H9 (cell line): ENCODE results near the gene NEK7. TPM values are rescaled to one million over a fixed set of nuclear protein-coding genes. Genes with fewer than 3 reads are reported as not detected.

Experiments used
- DNase-seq: peaks from one replicate; pipeline ENCODE4 v3.0.0-alpha.2; 2017
- H2AFZ ChIP-seq: one replicate; pipeline ENCODE4 v1.6.1; 2013; ENCODE audit warnings: mild to moderate bottlenecking, low read length, control low read depth, moderate library complexity
- H2AK5ac ChIP-seq: 2 replicates; pipeline ENCODE4 v1.6.1; 2013; ENCODE audit warnings: low read length, control low read depth, mixed read lengths; ENCODE audit not compliant: insufficient read length
- H2BK120ac ChIP-seq: one replicate; pipeline ENCODE4 v1.6.1; 2013; ENCODE audit warnings: low read depth, mild to moderate bottlenecking, low read length, control low read depth, inconsistent platforms; ENCODE audit not compliant: poor library complexity, severe bottlenecking
- H2BK12ac ChIP-seq: 2 replicates; pipeline ENCODE4 v1.6.1; 2013; ENCODE audit warnings: low read length, control low read depth, mixed read lengths, low read depth; ENCODE audit not compliant: insufficient read length
- H2BK15ac ChIP-seq: 2 replicates; pipeline ENCODE4 v1.6.1; 2013; ENCODE audit warnings: low read depth, low read length, control low read depth
- H2BK20ac ChIP-seq: one replicate; pipeline ENCODE4 v1.6.1; 2013; ENCODE audit warnings: low read depth, mild to moderate bottlenecking, low read length, control low read depth, inconsistent platforms; ENCODE audit not compliant: poor library complexity, severe bottlenecking
- H2BK5ac ChIP-seq: 2 replicates; pipeline ENCODE4 v1.6.1; 2013; ENCODE audit warnings: low read length, control low read depth, mixed read lengths; ENCODE audit not compliant: insufficient read length
- H3K14ac ChIP-seq: 2 replicates; pipeline ENCODE4 v1.6.1; 2013; ENCODE audit warnings: low read length, control low read depth; ENCODE audit not compliant: insufficient read depth
- H3K18ac ChIP-seq: 2 replicates; pipeline ENCODE4 v1.6.1; 2013; ENCODE audit warnings: low read depth, mild to moderate bottlenecking, mixed read lengths, low read length, control low read depth; ENCODE audit not compliant: insufficient read length
- H3K23ac ChIP-seq: 2 replicates; pipeline ENCODE4 v1.6.1; 2013; ENCODE audit warnings: low read length, control low read depth, mixed read lengths, low read depth; ENCODE audit not compliant: insufficient read length
- H3K23me2 ChIP-seq: 2 replicates; pipeline ENCODE4 v1.6.1; 2013; ENCODE audit warnings: low read depth, mild to moderate bottlenecking, mixed read lengths, low read length, control low read depth; ENCODE audit not compliant: insufficient read length, poor library complexity, severe bottlenecking
- H3K27ac ChIP-seq: 2 replicates; pipeline ENCODE4 v1.5.1; 2013; ENCODE audit warnings: low read length, control low read depth, mixed read lengths, low read depth; ENCODE audit not compliant: insufficient read length
- H3K27me3 ChIP-seq: 2 replicates; pipeline ENCODE4 v1.6.1; 2013; ENCODE audit warnings: low read length, control low read depth, inconsistent platforms; ENCODE audit not compliant: insufficient read depth
- H3K4ac ChIP-seq: 2 replicates; pipeline ENCODE4 v1.6.1; 2013; ENCODE audit warnings: low read depth, mild to moderate bottlenecking, control low read depth, inconsistent platforms, low read length, moderate library complexity
- H3K4me1 ChIP-seq: 2 replicates; pipeline ENCODE4 v1.6.1; 2013; ENCODE audit warnings: low read length, control low read depth, inconsistent platforms; ENCODE audit not compliant: insufficient read depth
- H3K4me2 ChIP-seq: 2 replicates; pipeline ENCODE4 v1.6.1; 2013; ENCODE audit warnings: low read length, control low read depth, mixed read lengths; ENCODE audit not compliant: insufficient read length, insufficient read depth
- H3K56ac ChIP-seq: 2 replicates; pipeline ENCODE4 v1.6.1; 2013; ENCODE audit warnings: low read depth, mild to moderate bottlenecking, mixed read lengths, low read length, control low read depth; ENCODE audit not compliant: insufficient read length
- H3K79me1 ChIP-seq: 2 replicates; pipeline ENCODE4 v1.6.1; 2013; ENCODE audit warnings: low read depth, mild to moderate bottlenecking, moderate library complexity, low read length, control low read depth, inconsistent platforms; ENCODE audit not compliant: insufficient read depth, poor library complexity, severe bottlenecking
- H3K79me2 ChIP-seq: 2 replicates; pipeline ENCODE4 v1.6.1; 2013; ENCODE audit warnings: low read length, control low read depth, inconsistent platforms; ENCODE audit not compliant: insufficient read depth
- H3K9ac ChIP-seq: 2 replicates; pipeline ENCODE4 v1.6.1; 2013; ENCODE audit warnings: low read length, control low read depth, mixed read lengths; ENCODE audit not compliant: insufficient read length; ENCODE audit errors: extremely low read depth
- H3K9me3 ChIP-seq: one replicate; pipeline ENCODE4 v1.6.1; 2013; ENCODE audit warnings: low read depth, low read length, inconsistent platforms; ENCODE audit not compliant: control insufficient read depth
- H3T11ph ChIP-seq: one replicate; pipeline ENCODE4 v1.6.1; 2013; ENCODE audit warnings: mild to moderate bottlenecking, low read length, control low read depth, inconsistent platforms
- H4K20me1 ChIP-seq: one replicate; pipeline ENCODE4 v1.6.1; 2013; ENCODE audit not compliant: control insufficient read depth, insufficient read length, insufficient read depth
- H4K5ac ChIP-seq: 2 replicates; pipeline ENCODE4 v1.6.1; 2013; ENCODE audit warnings: low read depth, mild to moderate bottlenecking, mixed read lengths, low read length, control low read depth; ENCODE audit not compliant: insufficient read length
- H4K8ac ChIP-seq: replicated peaks from 2 replicates; pipeline ENCODE4 v1.6.1; 2013; ENCODE audit warnings: low read length, control low read depth, mixed read lengths, low read depth; ENCODE audit not compliant: insufficient read length
- H4K91ac ChIP-seq: 2 replicates; pipeline ENCODE4 v1.6.1; 2013; ENCODE audit warnings: low read depth, mild to moderate bottlenecking, moderate library complexity, mixed read lengths, low read length, control low read depth; ENCODE audit not compliant: insufficient read length
- H3K27ac Mint-ChIP-seq, 3 experiments: 2 replicates in 2 of 3; 3 replicates in 1 of 3; pipeline ENCODE4 v1.8.0; 2020 to 2021; ENCODE audit warnings: mixed read lengths in 3 of 3, mild to moderate bottlenecking in 1 of 3, moderate library complexity in 1 of 3
- H3K27me3 Mint-ChIP-seq: 2 replicates; pipeline ENCODE4 v1.8.0; 2021; ENCODE audit warnings: low read depth, mild to moderate bottlenecking, moderate library complexity, mixed read lengths
- H3K36me3 Mint-ChIP-seq, 3 experiments: 2 replicates in 2 of 3; 3 replicates in 1 of 3; pipeline ENCODE4 v1.8.0; 2020 to 2021; ENCODE audit warnings: low read depth in 3 of 3, mixed read lengths in 3 of 3; ENCODE audit not compliant: insufficient read depth in 1 of 3
- H3K4me1 Mint-ChIP-seq, 2 experiments: 2 replicates each; pipeline ENCODE4 v1.8.0; 2020; ENCODE audit warnings: mixed read lengths in 2 of 2
- H3K4me3 Mint-ChIP-seq, 2 experiments: 2 replicates in 1 of 2; 3 replicates in 1 of 2; pipeline ENCODE4 v1.8.0; 2020 to 2021; ENCODE audit warnings: mild to moderate bottlenecking in 2 of 2, mixed read lengths in 2 of 2, moderate library complexity in 1 of 2
- H3K9me3 Mint-ChIP-seq, 2 experiments: 2 replicates in 1 of 2; 3 replicates in 1 of 2; pipeline ENCODE4 v1.8.0; 2020; ENCODE audit warnings: mild to moderate bottlenecking in 2 of 2, mixed read lengths in 2 of 2, moderate library complexity in 1 of 2
- WGBS: extraction: QIAGEN DNeasy Blood & Tissue Kit; methylation state at CpG from one replicate; pipeline ENCODE4 v1.1.7; 2013; ENCODE audit warnings: missing lambda C conversion rate, low lambda C conversion rate, mixed read lengths; ENCODE audit not compliant: insufficient read length; ENCODE audit errors: extremely low coverage; 5-methylcytosine and 5-hydroxymethylcytosine counted together
- total RNA-seq: library from RNA; stranded (reverse); gene quantifications from 2 replicates; pipeline ENCODE4 v1.2.1, GENCODE V29; 2021
- TF ChIP-seq, protein P1 (sequence below): fragments of 200-600 bp; sonication (generic); conservative IDR thresholded peaks from 3 replicates; pipeline ENCODE4 v1.8.0; 2021; ENCODE audit warnings: antibody characterized with exemption, mild to moderate bottlenecking

Gene NEK7
- total RNA-seq, 1 experiment from 2014 or later = 9.6 TPM

DNA sequence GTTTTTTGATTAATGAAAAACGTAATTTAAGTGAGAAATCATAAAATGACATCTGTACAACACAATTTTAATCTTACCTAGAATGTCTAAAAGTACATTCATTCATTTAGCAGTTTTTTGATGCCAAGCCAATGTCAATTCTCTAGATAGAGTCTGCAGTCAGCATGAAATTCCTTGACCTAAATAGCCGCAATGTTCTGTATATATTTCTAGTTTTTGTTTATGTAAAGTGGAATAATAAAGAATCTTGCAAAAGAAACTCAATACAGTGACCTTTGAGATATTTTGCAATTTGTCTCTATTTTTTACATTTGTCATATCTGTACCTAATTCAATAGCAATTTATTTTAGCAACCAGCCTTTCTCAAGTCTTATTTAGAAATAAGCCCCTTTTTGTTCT, 207.7 kb downstream of the NEK7 start:
- Histone ChIP-seq H2BK20ac (no peak overlapping the region), H4K5ac (no peak overlapping the region), H2AFZ (no peak overlapping the region), H3K27me3 (no peaks in the 10 kb centered on the region), H3K9me3 (no peaks in the 10 kb centered on the region), H3K79me2 (no peaks in the 10 kb centered on the region), H4K8ac (no peak overlapping the region), H2BK15ac (no peak overlapping the region), H3T11ph (no peak overlapping the region), H3K56ac (no peak overlapping the region), H2BK12ac (no peak overlapping the region), H3K23me2 (no peaks in the 10 kb centered on the region), H2AK5ac (no peak overlapping the region), H3K4ac (no peak overlapping the region), H3K4me1 (peaks cover 2% of the 10 kb centered on the region; the same call in 1 of the 2 replicates), H3K9ac (no peak overlapping the region), H4K91ac (no peak overlapping the region), H3K23ac (no peak overlapping the region), H3K27ac (no peak overlapping the region), H2BK120ac (no peak overlapping the region), H2BK5ac (no peak overlapping the region), H3K4me2 (no peak overlapping the region), H3K79me1 (no peaks in the 10 kb centered on the region), H3K18ac (no peak overlapping the region), H4K20me1 (no peaks in the 10 kb centered on the region), H3K14ac (no peak overlapping the region)
- no peak overlapping the region for H3K4me3 Mint-ChIP-seq
- no peaks in the 10 kb centered on the region for H3K27me3 Mint-ChIP-seq
- peaks cover 7 to 13% of the 10 kb centered on the region in 2 experiments for H3K4me1 Mint-ChIP-seq
- WGBS = no CpG with 5 or more reads among the region's 2 CpGs
- H3K27ac Mint-ChIP-seq = no peak overlapping the region
- H3K9me3 Mint-ChIP-seq = peaks cover 4 to 6% of the 10 kb centered on the region in 2 experiments; a peak in 3 of 5 replicates
- TF ChIP-seq, protein P1, sequence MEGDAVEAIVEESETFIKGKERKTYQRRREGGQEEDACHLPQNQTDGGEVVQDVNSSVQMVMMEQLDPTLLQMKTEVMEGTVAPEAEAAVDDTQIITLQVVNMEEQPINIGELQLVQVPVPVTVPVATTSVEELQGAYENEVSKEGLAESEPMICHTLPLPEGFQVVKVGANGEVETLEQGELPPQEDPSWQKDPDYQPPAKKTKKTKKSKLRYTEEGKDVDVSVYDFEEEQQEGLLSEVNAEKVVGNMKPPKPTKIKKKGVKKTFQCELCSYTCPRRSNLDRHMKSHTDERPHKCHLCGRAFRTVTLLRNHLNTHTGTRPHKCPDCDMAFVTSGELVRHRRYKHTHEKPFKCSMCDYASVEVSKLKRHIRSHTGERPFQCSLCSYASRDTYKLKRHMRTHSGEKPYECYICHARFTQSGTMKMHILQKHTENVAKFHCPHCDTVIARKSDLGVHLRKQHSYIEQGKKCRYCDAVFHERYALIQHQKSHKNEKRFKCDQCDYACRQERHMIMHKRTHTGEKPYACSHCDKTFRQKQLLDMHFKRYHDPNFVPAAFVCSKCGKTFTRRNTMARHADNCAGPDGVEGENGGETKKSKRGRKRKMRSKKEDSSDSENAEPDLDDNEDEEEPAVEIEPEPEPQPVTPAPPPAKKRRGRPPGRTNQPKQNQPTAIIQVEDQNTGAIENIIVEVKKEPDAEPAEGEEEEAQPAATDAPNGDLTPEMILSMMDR = no peak
- peaks cover 0 to 6% (median 3%) of the 10 kb centered on the region in 3 experiments; a peak in 2 of 7 replicates for H3K36me3 Mint-ChIP-seq
- no peak for DNase-seq
